ENCODE results near the gene CAPZB.

- TF ChIP-seq, protein P1, sequence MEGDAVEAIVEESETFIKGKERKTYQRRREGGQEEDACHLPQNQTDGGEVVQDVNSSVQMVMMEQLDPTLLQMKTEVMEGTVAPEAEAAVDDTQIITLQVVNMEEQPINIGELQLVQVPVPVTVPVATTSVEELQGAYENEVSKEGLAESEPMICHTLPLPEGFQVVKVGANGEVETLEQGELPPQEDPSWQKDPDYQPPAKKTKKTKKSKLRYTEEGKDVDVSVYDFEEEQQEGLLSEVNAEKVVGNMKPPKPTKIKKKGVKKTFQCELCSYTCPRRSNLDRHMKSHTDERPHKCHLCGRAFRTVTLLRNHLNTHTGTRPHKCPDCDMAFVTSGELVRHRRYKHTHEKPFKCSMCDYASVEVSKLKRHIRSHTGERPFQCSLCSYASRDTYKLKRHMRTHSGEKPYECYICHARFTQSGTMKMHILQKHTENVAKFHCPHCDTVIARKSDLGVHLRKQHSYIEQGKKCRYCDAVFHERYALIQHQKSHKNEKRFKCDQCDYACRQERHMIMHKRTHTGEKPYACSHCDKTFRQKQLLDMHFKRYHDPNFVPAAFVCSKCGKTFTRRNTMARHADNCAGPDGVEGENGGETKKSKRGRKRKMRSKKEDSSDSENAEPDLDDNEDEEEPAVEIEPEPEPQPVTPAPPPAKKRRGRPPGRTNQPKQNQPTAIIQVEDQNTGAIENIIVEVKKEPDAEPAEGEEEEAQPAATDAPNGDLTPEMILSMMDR (conservative IDR thresholded peaks at IDR 0.05 in 1 of 2, IDR thresholded peaks at IDR 0.05 in 1 of 2; ENCODE audit: extremely low read depth in 1 of 2, insufficient read depth in 1 of 2, low read depth in 1 of 2, low read length in 2 of 2): no peak
- TF ChIP-seq EZH2 (IDR thresholded peaks at IDR 0.05; ENCODE audit: borderline replicate concordance, low read length): no peak
Observed at GRCh38 chr1:19344831-19345230, 140.5 kb downstream of the CAPZB start.

Data from mammary epithelial cell (primary cell).